LoVo (cell line): ENCODE data around the gene FRMD4B.

Experiments used
- DNase-seq: peaks from one replicate; pipeline ENCODE4 v3.0.0-alpha.2; 2016; ENCODE audit warnings: low spot score

The FRMD4B gene

GRCh38 chr3:69174871-69175737, 210.8 kb downstream of the FRMD4B start:
- DNase-seq, result no peak

- no peak for DNase-seq
These were observed 211.4 kb downstream of the FRMD4B start for GRCh38 chr3:69174445-69174844.

- DNase-seq, result no peak
These were observed 213.8 kb downstream of the FRMD4B start for GRCh38 chr3:69172058-69172457.

- DNase-seq, result no peak
These were observed 219.4 kb downstream of the FRMD4B start for GRCh38 chr3:69166446-69166845.

- no peak for DNase-seq
These were observed 220.1 kb downstream of the FRMD4B start for GRCh38 chr3:69165744-69166143.

DNA sequence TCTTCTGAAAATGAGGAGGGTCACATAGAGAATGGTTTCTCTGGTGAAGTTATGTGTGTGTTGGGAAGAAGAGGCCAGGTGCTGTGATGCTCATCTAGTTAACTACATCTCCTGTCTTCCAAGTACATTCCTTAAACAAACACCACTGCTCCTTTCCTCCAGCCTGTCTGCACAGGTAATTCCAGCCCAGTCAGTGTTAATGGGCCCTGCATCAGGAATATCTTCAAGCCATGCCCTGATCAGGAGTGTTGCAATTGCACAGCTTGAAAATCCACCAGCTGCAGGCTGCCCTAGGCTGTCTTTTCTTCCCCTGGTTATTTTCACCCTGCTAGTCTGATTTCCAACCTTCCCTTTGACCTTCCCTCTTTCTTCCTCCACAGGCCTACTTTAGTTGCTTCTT, 221.6 kb downstream of the FRMD4B start:
- no peak for DNase-seq

DNA sequence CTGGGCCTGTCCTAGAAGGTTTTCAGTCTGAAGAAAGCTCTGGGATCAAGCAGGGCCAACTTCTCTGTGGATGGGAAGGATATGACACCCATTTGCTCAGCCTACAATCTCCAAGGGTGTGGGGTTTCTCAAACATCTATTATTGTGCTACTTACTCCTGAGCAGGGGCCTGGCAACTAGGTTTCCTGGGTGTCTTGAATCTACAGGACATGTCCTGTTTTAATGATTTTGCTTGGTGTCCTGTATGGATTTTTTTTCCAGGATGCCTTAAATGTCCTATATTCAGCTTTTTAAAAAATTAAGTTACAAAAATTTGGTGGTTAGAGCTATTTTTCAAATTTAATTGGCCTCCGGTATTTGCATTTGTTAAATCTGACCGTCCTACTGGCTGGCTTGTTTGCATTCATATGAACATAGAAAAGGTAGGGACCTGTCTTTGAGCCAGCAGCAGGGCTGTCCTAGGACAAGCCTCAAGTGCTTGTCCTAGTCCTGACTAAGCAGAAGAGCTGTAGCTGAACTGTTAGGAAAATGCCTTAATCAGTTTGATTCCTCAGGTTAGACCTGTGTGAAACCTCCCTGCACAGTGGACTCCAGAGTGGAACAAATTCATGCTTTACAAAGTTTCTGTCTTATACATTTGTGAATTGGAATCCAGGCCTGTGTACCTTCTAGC, 223.4 kb downstream of the FRMD4B start:
- DNase-seq, result no peak

DNA sequence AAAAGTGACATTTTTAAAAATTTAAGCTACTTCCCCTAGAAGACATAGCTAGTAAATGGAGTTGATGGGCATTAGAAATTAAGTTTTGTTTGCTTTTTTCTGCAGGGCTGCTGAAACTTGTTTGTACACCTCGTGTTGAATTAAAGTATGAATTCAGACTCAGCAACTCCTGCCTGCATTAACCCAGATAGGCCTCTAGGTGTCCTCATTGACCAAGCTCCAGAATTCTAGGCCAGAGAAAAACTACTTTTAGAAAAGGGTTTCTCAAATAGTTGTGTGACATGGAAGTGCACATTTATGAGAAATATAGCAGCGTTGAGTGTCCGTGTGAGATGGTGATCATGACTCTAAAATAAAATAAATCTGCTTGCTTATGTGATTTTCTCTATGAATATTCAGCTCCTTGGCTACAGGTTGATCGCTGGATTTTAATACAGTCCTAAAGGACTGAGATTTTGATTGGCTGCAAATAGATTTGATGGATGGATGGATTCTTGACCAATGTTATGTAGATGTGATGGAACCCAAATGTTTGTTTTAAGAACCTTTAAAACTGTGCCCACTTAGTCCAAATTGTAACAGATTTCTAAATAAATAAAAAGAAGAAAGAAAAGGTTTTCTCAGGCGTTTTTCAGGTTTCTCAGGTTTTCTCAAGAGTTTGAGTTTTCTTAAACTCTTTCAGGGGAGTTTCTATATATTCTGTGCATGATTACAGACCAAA, 224.1 kb downstream of the FRMD4B start:
- DNase-seq, result peak; percentile 58

DNA sequence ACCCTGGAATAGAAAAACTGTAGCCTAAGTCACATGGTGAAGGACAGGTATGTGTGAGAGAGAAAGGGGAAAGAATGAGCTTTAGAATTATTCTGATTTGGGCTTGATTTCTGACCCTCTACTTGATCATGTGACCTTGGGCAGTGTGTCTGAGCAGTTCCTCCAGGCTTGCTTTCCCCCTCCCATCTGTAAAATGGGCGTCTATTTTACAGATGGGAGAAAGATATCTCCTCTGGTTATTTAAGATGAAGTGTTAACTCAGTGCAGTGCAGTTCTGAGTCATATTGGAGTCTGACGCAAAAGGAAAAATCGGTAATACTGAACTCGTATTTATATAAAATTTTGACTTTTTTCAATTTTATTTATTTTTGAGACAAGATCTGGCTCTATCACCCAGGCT, 225.4 kb downstream of the FRMD4B start:
- no peak for DNase-seq

DNA sequence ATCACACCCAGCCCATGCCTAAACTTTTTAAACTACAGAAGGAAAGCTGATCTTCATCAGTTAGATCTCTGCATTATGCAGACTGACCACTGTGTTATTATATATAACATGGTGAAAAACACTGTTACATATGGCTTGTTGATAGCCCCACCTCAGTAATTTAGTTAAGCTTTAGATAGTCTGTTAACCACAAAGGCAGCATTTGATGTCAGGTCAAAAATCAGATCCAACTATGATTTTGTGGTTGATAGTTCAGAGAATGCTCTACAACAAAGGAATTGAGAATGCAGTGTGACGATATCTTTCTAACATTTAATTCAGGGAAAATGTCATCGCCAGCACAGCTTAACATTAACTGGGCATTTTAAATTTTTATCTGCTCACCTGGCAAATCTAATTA, 225.8 kb downstream of the FRMD4B start:
- DNase-seq, result no peak

- no peak for DNase-seq
These were observed 236.3 kb downstream of the FRMD4B start for GRCh38 chr3:69149586-69149985.

GRCh38 chr3:69145688-69146087, 240.2 kb downstream of the FRMD4B start:
- no peak for DNase-seq

DNA sequence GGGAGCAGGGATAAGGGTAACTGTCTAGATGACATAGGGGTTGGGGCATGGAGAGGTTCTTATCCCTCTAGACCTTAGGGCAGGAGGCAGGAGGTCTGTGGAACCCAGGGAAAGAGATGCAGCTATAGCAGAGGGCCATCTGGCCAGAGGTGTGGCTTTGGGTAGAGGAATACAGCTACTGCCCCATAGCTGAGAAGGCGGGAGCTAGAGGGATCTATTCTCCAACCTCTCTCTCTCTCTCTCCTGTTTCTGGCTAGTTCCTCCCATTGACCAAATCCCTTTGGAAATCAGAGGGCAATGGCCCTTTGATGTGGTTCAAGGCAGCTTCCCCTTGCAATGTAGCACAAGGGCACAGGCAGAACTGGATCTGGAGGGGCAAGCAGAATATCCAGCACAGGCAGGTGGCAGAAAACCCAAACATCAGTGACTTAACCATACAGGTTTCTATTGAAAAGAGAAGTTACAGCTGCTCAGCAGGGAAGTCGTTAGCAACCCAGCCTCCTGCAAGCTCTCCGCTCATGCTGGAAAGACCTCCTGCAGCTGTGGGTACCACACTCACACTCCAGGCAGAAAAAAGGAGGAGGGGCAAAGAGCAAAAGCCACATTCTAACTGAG, 241.2 kb downstream of the FRMD4B start:
- DNase-seq, result no peak

DNA sequence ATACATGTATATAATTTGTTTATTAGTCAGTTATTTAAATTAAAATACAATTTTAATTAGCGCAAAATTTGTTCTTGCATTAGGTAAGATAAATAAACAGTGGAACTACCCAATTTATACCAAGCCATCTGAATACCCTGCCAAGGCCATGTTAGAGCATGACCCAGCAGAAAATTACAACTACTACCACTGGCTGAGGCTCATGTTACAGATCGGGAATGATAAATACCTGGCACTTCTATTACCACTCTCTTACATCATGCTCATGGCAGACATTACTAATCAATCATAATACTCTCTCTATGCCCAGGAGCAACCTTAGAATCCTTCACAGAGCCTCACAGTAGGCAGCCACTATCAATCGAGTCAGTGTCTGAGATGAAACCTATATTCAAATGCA, 242.3 kb downstream of the FRMD4B start:
- DNase-seq, result peak; percentile 17

DNA sequence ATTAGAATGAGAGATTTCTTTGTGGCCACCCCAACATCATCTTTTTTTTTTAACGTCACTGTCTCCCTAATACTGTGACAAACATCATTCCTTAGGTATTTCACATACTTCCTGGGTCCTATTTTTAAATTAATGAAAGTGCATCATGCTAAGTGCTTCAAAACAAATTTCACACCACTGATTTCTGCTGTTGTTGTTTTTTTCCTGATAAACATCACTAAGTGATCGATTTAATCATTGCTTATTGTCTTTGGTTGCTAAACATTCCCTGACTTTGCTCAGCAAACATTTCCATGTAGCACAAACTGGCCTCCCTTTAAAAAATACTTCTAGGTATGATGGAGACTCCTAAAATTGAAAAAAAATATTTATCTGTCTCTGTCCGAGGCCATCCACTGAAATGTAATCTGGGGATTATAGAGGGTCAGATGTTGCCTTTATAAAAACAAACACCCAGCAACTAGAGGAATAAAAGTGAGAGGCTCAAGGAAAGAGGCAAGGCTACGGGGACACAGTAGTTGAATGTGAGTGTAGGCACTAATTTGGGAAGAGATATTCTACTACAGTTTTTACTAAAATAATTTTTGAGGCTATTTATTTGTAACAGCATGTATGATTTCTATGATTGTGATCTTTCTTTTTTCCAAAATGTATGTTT, 243.0 kb downstream of the FRMD4B start:
- DNase-seq, result no peak

DNA sequence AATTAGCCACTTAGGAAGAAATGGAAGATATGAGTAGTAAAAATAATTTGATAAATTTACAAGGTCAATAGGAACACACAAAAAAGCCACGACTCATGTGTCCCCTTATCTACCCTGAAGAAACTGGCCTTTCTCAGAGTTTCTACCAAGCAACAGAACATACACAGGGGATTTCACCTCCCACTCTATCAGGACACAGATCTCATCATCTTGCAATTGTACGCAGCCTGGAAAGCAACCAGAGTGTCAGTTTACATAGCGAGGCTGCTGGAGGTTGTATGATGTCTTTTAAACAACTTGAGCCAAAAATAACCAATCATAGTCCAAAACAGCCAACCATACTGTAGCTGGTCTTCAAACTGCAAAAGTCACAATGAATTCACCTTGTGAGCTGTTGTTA, 243.8 kb downstream of the FRMD4B start:
- no peak for DNase-seq

DNA sequence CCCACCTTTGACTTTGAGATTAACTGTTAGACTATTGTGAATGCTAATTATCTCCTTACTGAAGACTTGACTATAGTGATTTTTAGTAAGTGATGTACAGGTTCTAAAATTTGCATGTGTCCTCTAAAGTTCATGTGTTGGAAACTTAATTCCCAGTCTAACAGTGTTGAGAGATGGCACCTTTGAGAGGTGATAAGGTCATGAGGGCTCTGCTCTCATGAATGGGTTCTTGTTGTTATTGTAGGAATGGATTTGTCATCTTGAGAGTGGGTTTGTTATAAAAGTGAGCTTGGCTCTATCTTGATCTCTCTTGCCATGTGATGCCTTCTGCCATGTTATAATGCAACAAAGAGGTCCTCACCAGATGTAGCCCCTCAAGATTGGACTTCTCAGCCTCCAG, 244.6 kb downstream of the FRMD4B start:
- DNase-seq, result no peak

- DNase-seq, result no peak
These were observed 248.5 kb downstream of the FRMD4B start for GRCh38 chr3:69137412-69137811.

DNA sequence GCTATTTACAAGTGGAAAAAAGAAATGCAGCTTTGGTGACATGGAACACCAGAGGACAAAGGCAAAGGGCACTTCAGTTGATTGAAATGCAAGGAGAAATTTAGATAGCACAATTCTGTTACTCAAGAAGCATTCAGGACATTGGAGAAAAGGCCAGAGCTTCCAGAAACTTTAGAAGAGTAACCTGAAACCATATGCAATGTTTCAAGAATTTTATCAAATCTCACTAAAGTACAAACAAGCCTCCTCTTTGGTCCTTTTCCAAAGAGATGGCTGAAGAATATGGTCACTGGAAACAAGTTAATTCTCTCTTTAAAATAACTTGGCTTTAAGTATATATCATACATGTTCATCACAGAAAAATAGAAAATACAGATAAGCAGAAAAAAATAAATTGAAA, 248.9 kb downstream of the FRMD4B start:
- no peak for DNase-seq

GRCh38 chr3:69130689-69131088, 255.2 kb downstream of the FRMD4B start:
- no peak for DNase-seq

DNA sequence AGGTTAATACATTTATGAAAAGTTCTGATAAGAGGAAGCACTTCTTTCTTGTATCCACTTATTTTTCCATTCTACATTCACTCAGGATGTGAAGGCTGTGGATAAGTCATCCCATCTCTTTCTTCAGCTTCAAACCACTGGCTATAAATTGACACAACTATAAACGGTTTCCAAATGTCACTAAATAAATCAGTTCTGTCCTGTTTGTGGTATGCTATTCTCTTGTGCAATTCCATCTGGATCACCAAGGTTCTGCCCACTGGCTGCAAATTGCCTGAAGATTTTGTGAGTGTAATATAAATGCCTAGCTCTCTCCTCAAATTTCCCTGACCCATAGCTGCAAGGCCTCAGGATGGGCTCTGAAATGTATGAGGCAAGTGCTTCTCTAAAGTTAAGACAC, 256.4 kb downstream of the FRMD4B start:
- no peak for DNase-seq

GRCh38 chr3:69128509-69128908, 257.4 kb downstream of the FRMD4B start:
- no peak for DNase-seq
